B cell (primary cell): ENCODE measurements around the gene GGT6. TPM values are rescaled to one million over a fixed set of nuclear protein-coding genes. Genes with fewer than 3 reads are reported as not detected.
"Not testable (repeated sequence)": the region's sequence is repeated elsewhere in the genome, so short reads cannot be mapped to it uniquely, and the experiment has no call there.

Experiments used
- ATAC-seq: fragments of 200-7000 bp; cut with Tn5 transposase; one replicate; pipeline ENCODE4 v1.10.0; 2021; ENCODE audit warnings: low read depth, mild to moderate bottlenecking, moderate number of reproducible peaks, moderate library complexity
- CTCF ChIA-PET: fragments of 350-600 bp; sonication (Branson Sonifier 250); formaldehyde crosslinking; loops from one replicate; lab custom pipeline; 2021; ENCODE audit warnings: antibody characterized with exemption, inconsistent platforms; lab: Charles Lee
- POLR2A ChIA-PET: fragments of 350-600 bp; sonication (Branson Sonifier 250); formaldehyde crosslinking; loops from one replicate; lab custom pipeline; 2021; ENCODE audit warnings: antibody characterized with exemption; lab: Charles Lee
- DNase-seq: peaks from one replicate; pipeline ENCODE4 v3.0.0; 2013
- H2AFZ ChIP-seq: 2 replicates; pipeline ENCODE4 v1.6.1; 2012; ENCODE audit warnings: mild to moderate bottlenecking, low read depth, low read length; ENCODE audit not compliant: insufficient read depth, poor library complexity, severe bottlenecking
- H3K27ac ChIP-seq, 2 donors: 1 replicate in 1 of 2; 2 replicates in 1 of 2; pipeline ENCODE4 v1.5.1; 2012 to 2013; ENCODE audit warnings: low read length in 2 of 2, mild to moderate bottlenecking in 2 of 2, moderate library complexity in 1 of 2
- H3K27me3 ChIP-seq, 4 experiments: fragments of 200-600 bp in 1 of 4; sonication (generic) in 1 of 4; replicated peaks in 1 of 4; 1 replicate in 2 of 4; 2 replicates in 2 of 4; pipeline versions ENCODE4 v1.6.1 to v1.7.0; 2013 to 2016; ENCODE audit warnings: low read length in 3 of 4, mild to moderate bottlenecking in 2 of 4, mixed read lengths in 1 of 4, moderate library complexity in 1 of 4; ENCODE audit not compliant: insufficient read depth in 4 of 4, control insufficient read depth in 3 of 4; ENCODE audit errors: control extremely low read depth in 1 of 4
- H3K36me3 ChIP-seq, 2 experiments: replicated peaks in 1 of 2; 1 replicate in 1 of 2; 2 replicates in 1 of 2; pipeline versions ENCODE4 v1.6.1 to v1.7.1; 2013; ENCODE audit warnings: low read length in 1 of 2; ENCODE audit not compliant: insufficient read depth in 2 of 2, control insufficient read depth in 1 of 2; ENCODE audit errors: control extremely low read depth in 1 of 2, extremely low read depth in 1 of 2
- H3K4me1 ChIP-seq, 2 donors: fragments of 200-600 bp in 1 of 2; sonication (generic) in 1 of 2; 1 replicate in 1 of 2; 2 replicates in 1 of 2; pipeline versions ENCODE4 v1.5.1 to v1.6.1; 2013 to 2017; ENCODE audit warnings: low read length in 2 of 2; ENCODE audit not compliant: control insufficient read depth in 2 of 2, insufficient read depth in 2 of 2
- H3K4me2 ChIP-seq: replicated peaks from 2 replicates; pipeline ENCODE3; 2012; ENCODE audit warnings: mild to moderate bottlenecking, low read depth, low read length; ENCODE audit not compliant: poor library complexity, severe bottlenecking
- H3K4me3 ChIP-seq, 5 experiments: fragments of 200-600 bp in 1 of 5; sonication (generic) in 1 of 5; 1 replicate in 3 of 5; 2 replicates in 2 of 5; pipeline versions ENCODE4 v1.5.1 to v1.7.0; 2011 to 2016; ENCODE audit warnings: low read length in 4 of 5, mild to moderate bottlenecking in 4 of 5, low read depth in 2 of 5, control low read depth in 1 of 5, moderate library complexity in 1 of 5; ENCODE audit not compliant: insufficient read depth in 1 of 5; ENCODE audit errors: control extremely low read depth in 1 of 5, extremely low read depth in 1 of 5
- H3K79me2 ChIP-seq: fragments of 200-600 bp; sonication (generic); one replicate; pipeline ENCODE4 v1.6.0; 2016; ENCODE audit warnings: low read length; ENCODE audit not compliant: control insufficient read depth, insufficient read depth
- H3K9ac ChIP-seq: fragments of 200-600 bp; sonication (generic); 2 replicates; pipeline ENCODE4 v1.6.1; 2017; ENCODE audit warnings: mild to moderate bottlenecking, low read length, moderate library complexity
- H3K9me3 ChIP-seq, 3 donors: one replicate each; pipeline versions ENCODE4 v1.6.1 to v1.7.1; 2013; ENCODE audit warnings: low read length in 2 of 3; ENCODE audit not compliant: control insufficient read depth in 2 of 3, insufficient read depth in 1 of 3; ENCODE audit errors: control extremely low read depth in 1 of 3
- H4K20me1 ChIP-seq: 2 replicates; pipeline ENCODE4 v1.6.0; 2012; ENCODE audit warnings: mild to moderate bottlenecking, low read length; ENCODE audit not compliant: insufficient read depth, control insufficient read depth, poor library complexity, severe bottlenecking
- H3K27ac Mint-ChIP-seq: one replicate; pipeline ENCODE4 v1.8.0; 2021; ENCODE audit warnings: mixed read lengths
- H3K27me3 Mint-ChIP-seq: one replicate; pipeline ENCODE4 v1.8.0; 2021; ENCODE audit warnings: mixed read lengths
- H3K4me1 Mint-ChIP-seq: one replicate; pipeline ENCODE4 v1.8.0; 2021; ENCODE audit warnings: mixed read lengths
- H3K4me3 Mint-ChIP-seq: one replicate; pipeline ENCODE4 v1.8.0; 2021; ENCODE audit warnings: mixed read lengths
- H3K9me3 Mint-ChIP-seq: one replicate; pipeline ENCODE4 v1.8.0; 2022; ENCODE audit warnings: mixed read lengths; ENCODE audit not compliant: insufficient read depth
- CTCF ChIP-seq: fragments of 200-600 bp; IDR thresholded peaks from one replicate; pipeline ENCODE4 v1.8.0; 2022; ENCODE audit warnings: antibody characterized with exemption, mild to moderate bottlenecking
- EZH2 ChIP-seq: IDR thresholded peaks from 2 replicates; pipeline ENCODE4 v1.6.1; 2012; ENCODE audit warnings: borderline replicate concordance, low read depth, mild to moderate bottlenecking, moderate library complexity, low read length; ENCODE audit not compliant: insufficient read depth, poor library complexity, severe bottlenecking
- WGBS: methylation state at CpG from one replicate; pipeline ENCODE4 v1.1.5; 2013; ENCODE audit warnings: missing lambda C conversion rate; ENCODE audit not compliant: insufficient coverage; 5-methylcytosine and 5-hydroxymethylcytosine counted together
- intact Hi-C: fragments of 100-400 bp; cut with micrococcal nuclease; formaldehyde crosslinking; loops from one replicate; pipeline ENCODE4 v1.10.0; 2022
- polyA plus RNA-seq: library from polyadenylated mRNA; depleted of rRNA; stranded (reverse); fragments of >200 nt; gene quantifications from 2 replicates; pipeline ENCODE4 v1.2.3, GENCODE V29; 2012
- total RNA-seq, 2 donors: library from RNA; stranded (reverse); fragments of 120-200 nt in 1 of 2; gene quantifications; 1 replicate in 1 of 2; 2 replicates in 1 of 2; pipeline versions ENCODE4 v1.2.3 to v1.2.4, GENCODE V29; 2013 to 2022

Gene GGT6
- total and polyA plus RNA-seq, 2 donors (not counting 1 experiment from before 2014, with no cell fraction given), result not detected

- CTCF ChIA-PET, result interaction anchor here (0.6 kb wide), 1 partner anchor 460 kb away, joined by 3 read pairs; no protein-coding TSS in a partner anchor
- no peak overlapping the region for H3K4me3 Mint-ChIP-seq
- H3K9me3 ChIP-seq, result no peaks in the 10 kb centered on the region
- no peaks in the 10 kb centered on the region for H3K79me2 ChIP-seq
- DNase-seq, result no peak
- H3K4me1 ChIP-seq, result peaks cover 0 to 4% of the 10 kb centered on the region in 2 donors
- POLR2A ChIA-PET, result no interaction called here
- H3K27me3 ChIP-seq, result peaks cover 0 to 19% (median 0%) of the 10 kb centered on the region in 4 experiments
- no peak overlapping the region for H3K27ac Mint-ChIP-seq
- no peak overlapping the region for H2AFZ ChIP-seq
- H3K4me2 ChIP-seq, result no peak overlapping the region
- peaks cover 3% of the 10 kb centered on the region for H3K4me1 Mint-ChIP-seq
- H3K9me3 Mint-ChIP-seq, result no peaks in the 10 kb centered on the region
- intact Hi-C loops, result no loop called here
- no peak overlapping the region for H3K9ac ChIP-seq
- peaks cover 22% of the 10 kb centered on the region for H3K27me3 Mint-ChIP-seq
- H3K27ac ChIP-seq, result no peak overlapping the region
- no peaks in the 10 kb centered on the region for H4K20me1 ChIP-seq
- 97% methylated on average over 36 of the region's 36 CpGs for WGBS
- no peak for ATAC-seq
- no peaks in the 10 kb centered on the region for H3K36me3 ChIP-seq
- no peak overlapping the region for H3K4me3 ChIP-seq
- TF ChIP-seq CTCF (no peak), EZH2 (no peak)
Measured at GRCh38 chr17:4596636-4597380, 36.4 kb upstream of the GGT6 start.

GRCh38 chr17:4595685-4596342 is 35.4 kb upstream of the GGT6 start:
- H3K4me1 ChIP-seq, H3K9ac ChIP-seq, H3K4me3 ChIP-seq, H3K9me3 ChIP-seq, ATAC-seq, CTCF ChIA-PET, H3K27ac ChIP-seq, DNase-seq, H4K20me1 ChIP-seq, H3K9me3 Mint-ChIP-seq, H3K27ac Mint-ChIP-seq, H3K4me2 ChIP-seq, H2AFZ ChIP-seq, POLR2A ChIA-PET, H3K4me3 Mint-ChIP-seq, H3K4me1 Mint-ChIP-seq, H3K79me2 ChIP-seq, intact Hi-C loops, H3K36me3 ChIP-seq: not testable (repeated sequence)
- peaks cover 0 to 19% (median 0%) of the 10 kb centered on the region in 4 experiments for H3K27me3 ChIP-seq
- 94% methylated on average over 10 of the region's 23 CpGs for whole genome bisulfite sequencing
- peaks cover 22% of the 10 kb centered on the region for H3K27me3 Mint-ChIP-seq
